GM12891 (cell line): ENCODE results near the gene SHFL.

Experiments
- DNase-seq: peaks from one replicate; pipeline ENCODE4 v3.0.0; 2011; ENCODE audit warnings: low spot score; ENCODE audit not compliant: insufficient read length
- FAIRE-seq: peaks from 2 replicates; lab custom pipeline; 2011; peaks lifted over from hg19 to GRCh38; lab: Jason Lieb, UNC
- PAX5 ChIP-seq: IDR thresholded peaks from 2 replicates; pipeline ENCODE4 v1.6.1; 2011; ENCODE audit warnings: low read length, moderate library complexity, mild to moderate bottlenecking; ENCODE audit not compliant: insufficient read depth, severe bottlenecking
- POLR2A ChIP-seq: IDR thresholded peaks from 2 replicates; pipeline ENCODE4 v1.6.1; 2011; ENCODE audit warnings: low read depth, low read length, control low read depth
- POLR2AphosphoS5 ChIP-seq: IDR thresholded peaks from 2 replicates; pipeline ENCODE4 v1.6.1; 2011; ENCODE audit warnings: low read depth, low read length, control low read depth
- POU2F2 ChIP-seq: IDR thresholded peaks from 2 replicates; pipeline ENCODE4 v1.6.1; 2011; ENCODE audit warnings: low read depth, mild to moderate bottlenecking, control low read depth, low read length, moderate library complexity
- SPI1 ChIP-seq: IDR thresholded peaks from 2 replicates; pipeline ENCODE4 v1.6.1; 2011; ENCODE audit warnings: low read depth, low read length, control low read depth
- TAF1 ChIP-seq: IDR thresholded peaks from 2 replicates; pipeline ENCODE4 v1.6.1; 2011; ENCODE audit warnings: low read depth, low read length, control low read depth

The SHFL gene

GRCh38 chr19:10095948-10096614, 10.0 kb downstream of the SHFL start:
- peak; percentile 99 for FAIRE-seq
- no peak for TF ChIP-seq TAF1
- no peak for TF ChIP-seq POLR2AphosphoS5
- TF ChIP-seq POLR2A: no peak
- TF ChIP-seq PAX5: no peak
- no peak for TF ChIP-seq POU2F2
- no peak for TF ChIP-seq SPI1

GRCh38 chr19:10096615-10096963, 10.5 kb downstream of the SHFL start:
- FAIRE-seq: no peak
- no peak for DNase-seq
- TF ChIP-seq POU2F2: no peak
- no peak for TF ChIP-seq POLR2AphosphoS5
- no peak for TF ChIP-seq TAF1
- no peak for TF ChIP-seq SPI1
- TF ChIP-seq PAX5: no peak
- no peak for TF ChIP-seq POLR2A

More at GRCh38 chr19:10095948-10096614, 10.0 kb downstream of the SHFL start:
- peak; percentile 97 for DNase-seq

GRCh38 chr19:10100163-10100785, 14.2 kb downstream of the SHFL start:
- DNase-seq (no peak), FAIRE-seq (no peak)
- TF ChIP-seq SPI1 (no peak), PAX5 (no peak), TAF1 (no peak), POLR2AphosphoS5 (no peak), POLR2A (no peak), POU2F2 (no peak)

- DNase-seq (no peak), FAIRE-seq (peak; percentile 91)
Observed at GRCh38 chr19:10102787-10103236, 16.7 kb downstream of the SHFL start.

GRCh38 chr19:10104130-10104513, 18.0 kb downstream of the SHFL start:
- no peak for TF ChIP-seq POLR2AphosphoS5
- no peak for TF ChIP-seq SPI1
- TF ChIP-seq TAF1: no peak
- TF ChIP-seq POLR2A: no peak
- TF ChIP-seq PAX5: no peak
- TF ChIP-seq POU2F2: no peak
- FAIRE-seq: no peak
- no peak for DNase-seq

More at GRCh38 chr19:10102787-10103236, 16.7 kb downstream of the SHFL start:
- TF ChIP-seq POLR2A (peak; percentile 43; the same call in 1 of the 2 replicates), POU2F2 (peak; percentile 73), TAF1 (peak; percentile 58; the same call in 1 of the 2 replicates), PAX5 (peak; percentile 99), SPI1 (peak; percentile 78), POLR2AphosphoS5 (peak; percentile 52)

- peak; percentile 53 for DNase-seq
- peak; percentile 63 for TF ChIP-seq POLR2AphosphoS5
- TF ChIP-seq TAF1: peak; percentile 64; the same call in 1 of the 2 replicates
- TF ChIP-seq SPI1: peak; percentile 75
- TF ChIP-seq POU2F2: peak; percentile 74
- no peak for TF ChIP-seq PAX5
- peak; percentile 60 for TF ChIP-seq POLR2A
- peak; percentile 99 for FAIRE-seq
Observed at GRCh38 chr19:10104665-10105508, 18.8 kb downstream of the SHFL start.

GRCh38 chr19:10105509-10106099, 19.5 kb downstream of the SHFL start:
- FAIRE-seq: no peak
- peak; percentile 76 for TF ChIP-seq POLR2AphosphoS5
- TF ChIP-seq PAX5: no peak
- peak; percentile 74 for TF ChIP-seq POLR2A
- TF ChIP-seq POU2F2: peak; percentile 46; the same call in 1 of the 2 replicates
- TF ChIP-seq TAF1: peak; percentile 67; the same call in 1 of the 2 replicates
- TF ChIP-seq SPI1: no peak
- DNase-seq: no peak
